ENCODE measurements around the gene LIMA1.

DNA sequence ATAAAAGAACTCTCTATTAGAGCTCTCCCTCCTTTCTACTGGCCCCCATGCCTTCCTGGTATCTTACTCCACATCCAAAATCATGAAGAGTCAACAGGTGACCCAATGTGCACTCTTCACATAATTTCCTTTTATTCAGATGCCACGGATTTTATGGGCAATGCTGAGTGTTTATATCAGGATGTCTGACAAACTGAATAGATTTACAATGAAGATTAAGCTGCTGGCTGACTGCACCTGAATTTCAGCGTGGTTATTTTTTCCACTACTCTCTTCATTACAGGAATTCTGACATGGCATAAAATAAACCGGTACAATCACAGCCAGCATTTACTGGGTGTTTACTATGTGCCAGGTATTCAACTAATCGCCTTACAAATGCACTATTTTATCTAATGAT, 86.8 kb downstream of the LIMA1 start:
- no peak for TF ChIP-seq ISL1 (CRISPR knock-in tag; IDR thresholded peaks at IDR 0.05)
- no peak for TF ChIP-seq ARNTL (CRISPR knock-in tag; IDR thresholded peaks at IDR 0.05; ENCODE audit: borderline replicate concordance, low read depth)
- TF ChIP-seq RARB (CRISPR knock-in tag; IDR thresholded peaks at IDR 0.05): no peak
- TF ChIP-seq, protein P1, sequence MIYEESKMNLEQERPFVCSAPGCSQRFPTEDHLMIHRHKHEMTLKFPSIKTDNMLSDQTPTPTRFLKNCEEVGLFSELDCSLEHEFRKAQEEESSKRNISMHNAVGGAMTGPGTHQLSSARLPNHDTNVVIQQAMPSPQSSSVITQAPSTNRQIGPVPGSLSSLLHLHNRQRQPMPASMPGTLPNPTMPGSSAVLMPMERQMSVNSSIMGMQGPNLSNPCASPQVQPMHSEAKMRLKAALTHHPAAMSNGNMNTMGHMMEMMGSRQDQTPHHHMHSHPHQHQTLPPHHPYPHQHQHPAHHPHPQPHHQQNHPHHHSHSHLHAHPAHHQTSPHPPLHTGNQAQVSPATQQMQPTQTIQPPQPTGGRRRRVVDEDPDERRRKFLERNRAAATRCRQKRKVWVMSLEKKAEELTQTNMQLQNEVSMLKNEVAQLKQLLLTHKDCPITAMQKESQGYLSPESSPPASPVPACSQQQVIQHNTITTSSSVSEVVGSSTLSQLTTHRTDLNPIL (CRISPR knock-in tag; IDR thresholded peaks at IDR 0.05; ENCODE audit: low read depth): no peak
